Limb (tissue), 2 donors: ENCODE data around the gene KCTD1.
A peak's percentile ranks its signal among the peaks of the same experiment; 100 is the strongest.

ENCODE experiments used
- DNase-seq, 2 donors: peaks; one replicate each; pipeline ENCODE4 v3.0.0-alpha.2; 2016; ENCODE audit errors: extremely low spot score in 2 of 2

KCTD1 gene

GRCh38 chr18:26549263-26550094 lies 1.1 kb upstream of the KCTD1 start:
- peak in 1 of 2 donors; percentile 72 for DNase-seq

GRCh38 chr18:26547646-26548414 lies 523 bp downstream of the KCTD1 start:
- DNase-seq = peak; percentile 70 to 88

GRCh38 chr18:26546875-26547645 lies 1.3 kb downstream of the KCTD1 start:
- DNase-seq = peak in 1 of 2 donors; percentile 52

GRCh38 chr18:26546170-26546874 lies 2.0 kb downstream of the KCTD1 start:
- DNase-seq = no peak

GRCh38 chr18:26545335-26546123 lies 2.8 kb downstream of the KCTD1 start:
- no peak for DNase-seq

- DNase-seq = no peak
These were observed 3.9 kb downstream of the KCTD1 start for GRCh38 chr18:26544451-26544850.

GRCh38 chr18:26543373-26543772 lies 5.0 kb downstream of the KCTD1 start:
- no peak for DNase-seq

GRCh38 chr18:26540043-26540628 lies 8.2 kb downstream of the KCTD1 start:
- no peak for DNase-seq

- no peak for DNase-seq
These were observed 9.8 kb downstream of the KCTD1 start for GRCh38 chr18:26538524-26538923.

- DNase-seq = no peak
These were observed 11.7 kb downstream of the KCTD1 start for GRCh38 chr18:26536664-26537063.

GRCh38 chr18:26536032-26536431 lies 12.3 kb downstream of the KCTD1 start:
- no peak for DNase-seq

GRCh38 chr18:26535630-26536029 lies 12.7 kb downstream of the KCTD1 start:
- DNase-seq = no peak

GRCh38 chr18:26532367-26533340 lies 15.7 kb downstream of the KCTD1 start:
- DNase-seq = no peak

GRCh38 chr18:26531605-26532298 lies 16.6 kb downstream of the KCTD1 start:
- no peak for DNase-seq

GRCh38 chr18:26526966-26527234 lies 21.5 kb downstream of the KCTD1 start:
- DNase-seq = no peak

- DNase-seq = no peak
These were observed 22.0 kb downstream of the KCTD1 start for GRCh38 chr18:26526128-26526965.

GRCh38 chr18:26524504-26525351 lies 23.6 kb downstream of the KCTD1 start:
- no peak for DNase-seq
